ENCODE results near the gene PDZD2.

The PDZD2 gene

GRCh38 chr5:31908396-31908795, 269.5 kb downstream of the PDZD2 start:
- in situ Hi-C loops (cut with MboI; ENCODE audit: low sequenced_read_pairs) = no loop called here

DNA sequence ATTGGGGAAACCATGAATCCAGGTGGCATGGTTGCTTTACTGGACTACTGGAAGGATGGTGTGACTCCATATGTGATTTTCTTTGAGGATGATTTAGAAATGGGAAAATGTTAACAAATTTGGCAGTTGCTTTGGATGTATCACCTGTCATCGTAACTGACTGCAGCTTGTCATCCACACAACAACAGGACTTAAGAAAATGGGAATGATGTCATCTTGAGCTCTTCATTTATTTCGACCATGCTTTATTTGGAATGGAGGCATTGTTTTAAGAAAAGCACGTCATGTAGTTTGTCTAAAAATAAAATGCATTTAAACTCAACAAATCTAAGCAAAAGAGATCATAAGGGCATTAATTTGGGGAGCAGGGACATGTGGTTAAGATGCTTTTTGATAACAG, 270.1 kb downstream of the PDZD2 start:
- in situ Hi-C loops (cut with MboI; ENCODE audit: low sequenced_read_pairs) = no loop called here

- in situ Hi-C loops (cut with MboI; ENCODE audit: low sequenced_read_pairs) = no loop called here
These were observed 272.6 kb downstream of the PDZD2 start for GRCh38 chr5:31911291-31912265.

DNA sequence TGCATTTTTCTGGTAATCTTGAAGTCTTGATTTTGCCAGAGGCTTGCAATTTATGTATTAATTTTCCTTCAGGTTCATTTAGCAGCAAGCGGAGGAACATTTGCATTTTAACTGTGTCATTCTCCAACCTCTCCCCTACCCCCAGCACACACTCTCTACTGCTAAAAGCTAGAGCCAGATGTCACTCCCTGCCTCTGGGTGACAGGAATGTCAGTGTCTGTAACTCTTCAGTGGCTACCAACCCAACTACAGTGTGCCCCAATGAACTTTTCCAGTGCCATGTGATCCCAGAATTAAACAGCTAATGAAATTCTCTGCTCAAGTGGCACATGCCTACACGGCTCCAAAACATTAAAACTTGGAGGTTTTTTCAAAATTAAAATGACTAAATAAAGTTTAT, 274.9 kb downstream of the PDZD2 start:
- in situ Hi-C loops (cut with MboI; ENCODE audit: low sequenced_read_pairs) = no loop called here

DNA sequence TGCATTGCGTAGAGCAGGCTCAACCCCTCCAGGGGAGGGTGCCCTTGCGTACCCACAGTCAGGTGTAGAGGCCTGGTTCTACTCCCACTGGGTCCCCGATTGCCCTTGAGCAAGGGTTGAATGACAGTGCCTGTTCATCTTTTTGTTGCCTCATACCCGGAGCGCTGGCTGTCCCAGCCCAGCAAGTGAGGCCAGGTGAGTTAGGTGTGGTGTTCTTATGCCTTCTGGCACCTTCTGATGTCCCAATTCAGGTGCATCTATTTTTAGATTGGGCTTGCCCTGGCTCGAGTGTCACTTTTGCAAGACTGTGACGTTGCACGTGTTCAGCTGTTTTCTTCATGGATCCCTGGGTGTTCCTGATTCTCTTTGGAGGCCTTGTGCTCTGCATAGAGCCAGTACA, 277.4 kb downstream of the PDZD2 start:
- in situ Hi-C loops (cut with MboI; ENCODE audit: low sequenced_read_pairs) = no loop called here

- in situ Hi-C loops (cut with MboI; ENCODE audit: low sequenced_read_pairs) = no loop called here
These were observed 279.8 kb downstream of the PDZD2 start for GRCh38 chr5:31918739-31919138.

GRCh38 chr5:31921852-31922305, 282.9 kb downstream of the PDZD2 start:
- in situ Hi-C loops (cut with MboI; ENCODE audit: low sequenced_read_pairs) = no loop called here

GRCh38 chr5:31924005-31924404, 285.1 kb downstream of the PDZD2 start:
- in situ Hi-C loops (cut with MboI; ENCODE audit: low sequenced_read_pairs) = no loop called here

DNA sequence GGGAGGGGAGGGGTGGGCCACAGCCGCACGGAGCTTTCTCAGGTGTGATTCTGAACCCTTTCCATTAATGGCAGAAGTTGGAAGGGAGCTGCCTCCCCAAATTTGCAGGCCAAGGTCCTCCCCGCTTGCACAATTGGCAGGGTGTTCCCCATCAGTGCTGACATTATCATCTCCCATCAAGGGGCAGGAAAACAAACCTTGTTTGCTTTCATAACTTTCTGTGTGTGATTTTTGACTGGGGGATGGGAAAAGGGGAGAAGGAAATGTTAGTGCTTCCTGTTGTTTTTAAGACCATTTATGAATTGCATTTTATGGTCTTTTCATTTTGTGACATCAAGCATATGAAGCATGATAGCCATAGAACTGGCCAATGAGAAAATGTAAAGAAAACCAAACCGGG, 292.9 kb downstream of the PDZD2 start:
- in situ Hi-C loops (cut with MboI; ENCODE audit: low sequenced_read_pairs) = no loop called here

GRCh38 chr5:31934156-31934555, 295.2 kb downstream of the PDZD2 start:
- in situ Hi-C loops (cut with MboI; ENCODE audit: low sequenced_read_pairs) = no loop called here

DNA sequence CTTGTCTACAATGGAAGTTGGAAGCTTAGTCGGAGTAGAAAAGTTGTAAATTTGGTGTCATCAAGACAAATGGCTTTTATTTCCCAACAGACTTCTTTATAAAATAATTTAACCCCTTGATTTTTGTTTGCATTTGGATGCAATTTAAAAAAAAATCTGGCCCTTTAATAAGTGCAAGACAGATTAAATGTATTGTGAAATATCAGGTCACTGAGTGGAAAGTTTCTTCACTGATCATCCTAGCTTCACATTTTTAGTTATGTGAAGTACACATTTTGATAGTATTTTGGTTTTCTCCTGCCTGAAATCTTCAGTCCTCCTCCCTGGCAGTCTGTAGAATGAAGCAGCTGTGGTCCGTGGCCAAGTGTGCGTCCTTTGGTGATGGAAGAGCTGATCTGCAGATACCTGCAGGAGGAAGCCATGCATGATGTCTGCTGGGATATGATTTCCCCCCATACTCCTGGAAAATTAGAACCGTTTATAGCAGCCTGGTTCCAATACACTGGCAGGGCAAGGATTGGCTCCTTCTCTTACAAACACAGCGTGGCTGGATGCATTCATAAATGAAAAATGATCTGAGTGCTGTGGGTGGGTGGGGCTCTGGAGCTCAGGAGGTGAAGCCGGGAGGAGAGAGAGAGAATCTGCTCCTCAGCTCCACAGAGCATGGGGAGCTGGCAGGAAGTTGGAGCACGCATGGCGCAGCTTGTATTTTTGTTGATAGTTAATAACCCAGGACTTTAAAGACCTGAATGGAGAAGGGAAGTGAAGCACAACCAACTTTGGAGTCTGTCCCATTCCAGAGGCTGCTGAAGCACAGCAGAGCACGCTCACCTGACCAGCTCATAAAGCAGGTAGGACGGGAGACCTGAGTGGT, 296.8 kb downstream of the PDZD2 start:
- in situ Hi-C loops (cut with MboI; ENCODE audit: low sequenced_read_pairs) = no loop called here

- in situ Hi-C loops (cut with MboI; ENCODE audit: low sequenced_read_pairs) = no loop called here
These were observed 297.8 kb downstream of the PDZD2 start for GRCh38 chr5:31936683-31937082.

GRCh38 chr5:31937226-31937625, 298.3 kb downstream of the PDZD2 start:
- in situ Hi-C loops (cut with MboI; ENCODE audit: low sequenced_read_pairs) = no loop called here

DNA sequence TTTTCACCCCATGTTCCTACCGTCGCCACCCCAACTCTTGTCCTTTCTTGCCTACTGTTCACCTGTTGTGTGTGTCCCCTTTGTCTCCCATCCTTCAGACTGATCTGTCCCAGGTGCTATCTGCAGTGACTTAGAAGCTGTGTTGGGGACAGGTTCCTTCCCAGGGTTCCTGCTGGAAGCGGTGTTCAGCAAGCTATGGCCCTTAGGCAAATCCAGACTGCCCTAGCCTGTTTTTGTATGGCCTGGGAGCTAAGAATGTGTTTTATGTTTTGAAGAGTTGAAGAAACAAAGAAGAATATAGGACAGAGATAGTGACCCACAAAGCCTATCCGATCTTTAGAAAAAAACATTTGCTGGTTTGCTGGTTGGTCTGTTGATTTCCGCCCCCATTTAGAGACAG, 298.8 kb downstream of the PDZD2 start:
- in situ Hi-C loops (cut with MboI; ENCODE audit: low sequenced_read_pairs) = no loop called here

GRCh38 chr5:31939151-31939550, 300.2 kb downstream of the PDZD2 start:
- in situ Hi-C loops (cut with MboI; ENCODE audit: low sequenced_read_pairs) = no loop called here

- in situ Hi-C loops (cut with MboI; ENCODE audit: low sequenced_read_pairs) = no loop called here
These were observed 302.3 kb downstream of the PDZD2 start for GRCh38 chr5:31941151-31941755.

GRCh38 chr5:31942546-31942945, 303.6 kb downstream of the PDZD2 start:
- in situ Hi-C loops (cut with MboI; ENCODE audit: low sequenced_read_pairs) = no loop called here

DNA sequence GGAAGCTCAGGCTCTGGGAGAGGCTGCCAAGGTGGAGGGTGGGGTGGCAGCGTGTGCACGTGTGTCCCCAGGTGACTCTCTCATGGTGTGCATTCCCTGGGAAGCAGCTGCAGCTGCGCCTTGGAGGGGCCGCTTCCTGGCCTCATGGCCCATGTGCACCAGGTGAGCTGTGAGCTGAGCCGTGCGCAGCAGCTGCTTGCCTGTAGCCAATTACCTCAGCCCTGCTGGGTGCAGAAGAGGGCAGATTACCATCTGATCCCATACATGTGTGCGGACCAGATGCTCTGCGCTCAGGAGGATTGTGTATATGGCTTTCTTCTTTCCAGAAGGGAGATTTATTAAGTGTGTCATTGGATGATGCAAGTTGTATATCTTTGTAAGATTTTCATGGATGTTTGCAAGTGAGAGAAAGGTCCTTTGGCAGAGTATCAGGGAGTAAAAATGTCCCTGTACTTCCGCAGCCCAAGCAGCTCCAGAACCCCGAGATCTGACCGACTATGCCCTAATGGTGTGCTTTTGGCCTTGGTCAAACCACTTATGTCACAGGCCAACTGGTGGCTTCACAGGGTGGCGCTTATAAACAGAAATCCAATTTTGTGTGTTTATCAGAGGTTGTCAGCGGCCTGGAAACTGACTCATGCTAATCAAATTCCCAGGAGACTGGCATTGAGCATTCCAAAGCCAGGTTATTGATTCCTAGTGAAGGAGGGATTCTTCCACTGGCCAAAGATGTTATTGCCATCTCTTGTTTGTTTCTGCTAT, 305.9 kb downstream of the PDZD2 start:
- in situ Hi-C loops (cut with MboI; ENCODE audit: low sequenced_read_pairs) = no loop called here

GRCh38 chr5:31948006-31948405, 309.1 kb downstream of the PDZD2 start:
- in situ Hi-C loops (cut with MboI; ENCODE audit: low sequenced_read_pairs) = no loop called here

DNA sequence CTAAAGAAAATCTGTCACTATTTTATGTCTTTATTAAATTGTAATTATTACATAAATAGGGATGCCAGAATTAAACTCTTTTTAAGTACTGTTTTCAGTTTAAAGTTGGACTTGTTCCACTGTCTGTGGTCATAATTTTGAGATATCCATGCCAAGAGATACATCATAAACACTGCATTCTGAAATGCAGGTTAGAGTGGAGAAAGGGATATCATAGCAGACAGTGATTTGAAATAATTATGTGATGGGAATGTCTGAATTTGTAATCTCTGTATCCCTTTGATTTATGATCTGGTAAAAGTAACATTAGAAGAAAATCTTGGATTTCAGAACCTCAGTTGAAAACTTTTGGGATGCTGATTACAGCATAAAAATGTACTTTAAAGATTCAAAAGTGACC, 313.1 kb downstream of the PDZD2 start:
- in situ Hi-C loops (cut with MboI; ENCODE audit: low sequenced_read_pairs) = no loop called here

GRCh38 chr5:31954091-31954490, 315.2 kb downstream of the PDZD2 start:
- in situ Hi-C loops (cut with MboI; ENCODE audit: low sequenced_read_pairs) = no loop called here

All from HL-60/S4 (cell line).